HG03064 (cell line): ENCODE data around the gene CRELD1.

Experiments
- ATAC-seq: cut with Tn5 transposase; IDR thresholded peaks from one replicate; pipeline ENCODE4 v1.9.1; 2021; ENCODE audit warnings: low read depth; ENCODE audit not compliant: unreplicated experiment

Gene CRELD1

DNA sequence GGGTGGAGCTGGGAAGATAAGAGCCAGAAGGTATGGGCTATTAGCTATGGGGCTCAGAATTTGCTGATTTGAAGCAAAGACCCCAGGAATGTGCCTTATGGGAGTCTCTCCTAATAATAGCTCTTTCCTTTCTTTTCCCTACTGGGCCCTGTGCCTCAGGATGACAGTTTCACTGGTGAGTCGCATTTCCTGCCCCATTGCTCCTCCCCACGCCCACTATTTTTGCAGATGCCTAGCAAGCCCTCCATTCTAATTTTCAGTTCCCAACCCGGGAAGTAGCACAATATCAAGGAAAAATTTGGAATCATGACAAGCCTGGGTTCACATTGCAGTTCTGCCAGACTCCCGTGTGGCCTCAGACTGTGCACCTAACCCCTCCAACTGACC is 30.4 kb upstream of the CRELD1 start:
- ATAC-seq: no peak

DNA sequence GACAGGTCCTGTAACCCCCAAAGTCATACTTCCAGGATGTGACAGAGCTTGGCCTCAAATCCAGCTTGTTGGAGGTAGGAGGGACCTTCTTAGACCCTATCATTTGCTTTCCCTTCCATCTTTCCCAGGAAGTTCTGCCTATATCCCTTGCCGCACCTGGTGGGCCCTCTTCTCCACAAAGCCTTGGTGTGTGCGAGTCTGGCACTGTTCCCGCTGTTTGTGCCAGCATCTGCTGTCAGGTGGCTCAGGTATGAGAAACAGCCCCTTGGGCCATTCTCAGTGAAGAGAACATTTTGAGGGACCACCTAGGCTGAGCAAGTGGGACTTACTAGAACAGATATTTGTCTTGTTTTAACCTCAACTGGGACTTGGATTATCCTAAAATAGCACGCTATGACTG is 29.7 kb upstream of the CRELD1 start:
- no peak for ATAC-seq

GRCh38 chr3:9906480-9906879 is 27.2 kb upstream of the CRELD1 start:
- ATAC-seq: no peak

DNA sequence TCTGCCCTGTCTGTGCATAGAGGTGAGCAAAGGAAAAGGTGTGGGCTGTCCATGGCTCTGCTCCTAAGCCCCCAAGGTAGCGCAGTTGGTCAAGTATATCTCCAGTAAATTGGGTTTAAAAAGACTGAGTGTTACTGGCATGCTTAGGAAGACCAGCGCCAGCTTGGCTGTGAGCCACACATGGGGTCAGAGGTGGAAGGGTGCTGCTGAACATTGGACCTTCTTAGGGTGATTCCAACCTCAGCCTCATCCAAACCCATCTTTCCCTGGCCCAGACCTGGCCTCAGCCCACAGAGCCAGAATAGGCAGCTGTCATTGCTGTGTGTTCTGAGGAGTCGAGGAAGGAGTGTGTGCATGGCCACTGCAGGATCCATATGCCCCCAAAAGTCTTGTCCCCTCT is 25.3 kb upstream of the CRELD1 start:
- no peak for ATAC-seq

DNA sequence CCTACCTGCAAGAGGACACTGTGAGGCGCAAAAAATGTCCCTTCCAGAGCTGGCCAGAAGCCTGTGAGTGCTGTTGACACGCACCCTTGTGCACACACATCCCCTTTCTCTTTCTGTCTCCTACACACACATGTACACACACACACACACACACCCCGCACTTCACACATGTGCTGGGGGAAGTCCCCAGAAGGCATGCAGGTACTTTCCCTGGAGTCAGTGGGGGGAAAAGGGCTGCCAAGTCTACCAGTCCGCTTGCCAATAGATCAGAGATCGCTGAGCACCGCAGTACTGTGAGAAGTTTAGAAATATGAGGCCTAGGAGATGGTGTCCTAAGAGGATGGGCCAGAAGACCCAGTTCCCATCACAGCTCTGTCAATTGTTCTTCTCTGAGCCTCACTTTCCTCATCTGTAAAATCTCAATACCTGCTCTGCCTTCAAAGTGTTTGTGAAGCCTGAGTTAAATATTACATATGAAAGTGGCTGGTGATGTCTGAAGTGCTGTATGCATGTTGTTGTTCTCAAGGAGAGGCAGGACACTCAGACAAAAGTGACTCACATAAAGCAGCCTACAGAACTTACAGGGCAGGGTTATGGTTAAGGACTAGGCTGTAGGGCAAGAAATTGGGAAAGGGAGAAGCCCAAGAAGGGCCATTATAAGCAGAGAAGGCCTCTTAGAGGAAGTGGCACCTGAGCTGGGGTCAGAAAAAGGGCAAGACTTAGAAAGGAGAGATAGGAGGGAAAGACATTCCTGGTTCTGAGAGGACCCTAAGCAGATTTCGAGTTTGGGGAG is 24.2 kb upstream of the CRELD1 start:
- ATAC-seq: no peak

- ATAC-seq: no peak
Measured at GRCh38 chr3:9911863-9912262, 21.8 kb upstream of the CRELD1 start.

DNA sequence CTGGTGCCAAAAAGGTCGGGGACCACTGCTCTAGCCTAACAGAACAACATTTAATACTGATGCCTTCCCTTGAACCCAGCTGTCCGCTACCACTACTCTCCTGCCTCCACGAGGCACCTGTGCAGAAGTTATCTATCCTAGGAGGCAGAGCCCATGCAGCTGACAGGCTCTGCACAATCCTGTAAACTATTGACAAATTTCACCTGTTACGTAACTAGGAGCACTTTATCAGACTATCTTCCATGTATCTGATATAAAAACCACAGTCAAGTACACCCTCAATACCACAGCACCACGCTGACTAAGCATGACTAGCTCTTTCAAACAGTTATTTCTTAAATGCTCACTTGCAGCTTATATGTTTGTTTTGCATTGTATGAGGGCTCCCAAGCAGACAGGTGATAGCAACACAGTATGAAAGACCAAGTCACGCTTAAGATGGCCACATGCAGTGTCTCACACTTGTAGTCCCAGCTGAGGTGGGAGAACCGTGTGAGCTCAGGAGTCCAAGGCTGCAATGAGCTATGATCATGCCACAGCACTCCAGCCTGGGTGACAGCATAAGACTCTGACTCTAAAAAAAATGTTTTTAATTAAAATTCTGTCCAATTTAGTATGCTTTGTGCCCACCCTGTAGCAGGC is 21.2 kb upstream of the CRELD1 start:
- no peak for ATAC-seq

DNA sequence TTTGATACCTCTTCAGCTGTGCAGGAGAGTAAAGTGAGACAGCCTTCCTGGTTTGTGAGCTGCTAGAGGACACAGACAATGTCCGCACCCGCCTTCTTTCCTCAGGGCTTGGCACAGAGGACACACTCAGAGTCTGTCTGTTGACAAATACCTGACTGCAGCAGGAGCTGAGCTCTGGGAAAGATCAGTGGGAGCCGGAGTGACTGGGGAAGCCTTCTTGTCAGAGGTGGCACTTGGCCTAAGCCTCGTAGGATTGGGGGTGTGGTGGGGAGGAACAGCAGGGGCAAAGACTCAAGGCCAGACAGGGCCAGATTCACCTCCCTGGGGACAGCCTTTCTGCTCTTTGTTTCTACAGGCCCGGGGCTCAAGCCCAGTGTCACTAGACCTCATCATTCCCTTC is 20.0 kb upstream of the CRELD1 start:
- ATAC-seq: no peak

- no peak for ATAC-seq
Measured at GRCh38 chr3:9914011-9914410, 19.6 kb upstream of the CRELD1 start.

DNA sequence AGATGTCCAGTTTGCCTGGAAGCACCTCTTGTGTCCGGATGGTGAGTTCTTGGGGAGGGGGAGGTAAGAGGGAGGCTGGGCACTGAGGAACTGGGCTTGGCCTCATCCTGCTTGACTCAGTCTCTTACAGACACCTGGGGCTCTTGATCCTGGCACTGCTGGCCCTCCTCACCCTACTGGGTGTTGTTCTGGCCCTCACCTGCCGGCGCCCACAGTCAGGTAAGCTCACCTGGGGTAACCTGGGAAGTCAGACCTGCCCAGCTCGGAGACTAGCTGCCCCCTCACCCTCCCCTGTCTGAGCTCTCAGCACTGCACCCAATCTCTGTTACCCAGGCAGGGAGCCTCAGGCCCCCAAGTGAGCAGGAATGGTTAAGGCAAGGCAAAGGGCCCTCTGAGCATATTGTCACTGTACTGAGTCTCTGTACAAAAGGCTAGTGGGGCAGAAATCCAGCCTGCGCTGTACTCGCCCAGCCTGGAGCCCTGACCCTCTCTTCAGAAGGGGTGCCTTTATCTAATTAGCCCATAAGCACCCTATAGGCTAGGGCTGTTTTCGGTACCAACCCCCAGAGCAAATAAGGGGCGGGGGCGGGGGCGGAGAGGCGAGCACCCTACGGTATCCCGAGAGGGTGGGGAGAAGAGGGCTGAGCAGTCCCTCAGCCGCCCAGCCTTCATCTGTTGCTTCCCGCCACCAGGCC is 18.9 kb upstream of the CRELD1 start:
- no peak for ATAC-seq

DNA sequence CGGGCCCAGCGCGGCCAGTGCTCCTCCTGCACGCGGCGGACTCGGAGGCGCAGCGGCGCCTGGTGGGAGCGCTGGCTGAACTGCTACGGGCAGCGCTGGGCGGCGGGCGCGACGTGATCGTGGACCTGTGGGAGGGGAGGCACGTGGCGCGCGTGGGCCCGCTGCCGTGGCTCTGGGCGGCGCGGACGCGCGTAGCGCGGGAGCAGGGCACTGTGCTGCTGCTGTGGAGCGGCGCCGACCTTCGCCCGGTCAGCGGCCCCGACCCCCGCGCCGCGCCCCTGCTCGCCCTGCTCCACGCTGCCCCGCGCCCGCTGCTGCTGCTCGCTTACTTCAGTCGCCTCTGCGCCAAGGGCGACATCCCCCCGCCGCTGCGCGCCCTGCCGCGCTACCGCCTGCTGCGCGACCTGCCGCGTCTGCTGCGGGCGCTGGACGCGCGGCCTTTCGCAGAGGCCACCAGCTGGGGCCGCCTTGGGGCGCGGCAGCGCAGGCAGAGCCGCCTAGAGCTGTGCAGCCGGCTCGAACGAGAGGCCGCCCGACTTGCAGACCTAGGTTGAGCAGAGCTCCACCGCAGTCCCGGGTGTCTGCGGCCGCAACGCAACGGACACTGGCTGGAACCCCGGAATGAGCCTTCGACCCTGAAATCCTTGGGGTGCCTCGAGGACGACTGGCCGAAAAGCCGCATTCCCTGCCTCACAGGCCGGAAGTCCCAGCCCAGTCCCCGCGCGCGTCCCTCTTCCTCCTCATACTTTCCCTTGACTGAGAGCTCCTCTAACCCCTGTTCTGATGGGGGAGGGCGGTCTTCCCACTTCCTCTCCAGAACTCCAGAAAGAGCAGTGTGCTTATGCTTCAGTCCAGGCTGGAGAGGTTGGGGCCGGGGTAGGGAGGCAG is 18.1 kb upstream of the CRELD1 start:
- ATAC-seq: no peak

- no peak for ATAC-seq
Measured at GRCh38 chr3:9916346-9916733, 17.3 kb upstream of the CRELD1 start.

- no peak for ATAC-seq
Measured at GRCh38 chr3:9916734-9917680, 16.6 kb upstream of the CRELD1 start, which contains the start of gene IL17RC. IL17RC (plus strand) TSS chr3:9917098; CDS start chr3:9917316, 218 bp downstream.

GRCh38 chr3:9917820-9918219 is 15.8 kb upstream of the CRELD1 start:
- ATAC-seq: no peak

DNA sequence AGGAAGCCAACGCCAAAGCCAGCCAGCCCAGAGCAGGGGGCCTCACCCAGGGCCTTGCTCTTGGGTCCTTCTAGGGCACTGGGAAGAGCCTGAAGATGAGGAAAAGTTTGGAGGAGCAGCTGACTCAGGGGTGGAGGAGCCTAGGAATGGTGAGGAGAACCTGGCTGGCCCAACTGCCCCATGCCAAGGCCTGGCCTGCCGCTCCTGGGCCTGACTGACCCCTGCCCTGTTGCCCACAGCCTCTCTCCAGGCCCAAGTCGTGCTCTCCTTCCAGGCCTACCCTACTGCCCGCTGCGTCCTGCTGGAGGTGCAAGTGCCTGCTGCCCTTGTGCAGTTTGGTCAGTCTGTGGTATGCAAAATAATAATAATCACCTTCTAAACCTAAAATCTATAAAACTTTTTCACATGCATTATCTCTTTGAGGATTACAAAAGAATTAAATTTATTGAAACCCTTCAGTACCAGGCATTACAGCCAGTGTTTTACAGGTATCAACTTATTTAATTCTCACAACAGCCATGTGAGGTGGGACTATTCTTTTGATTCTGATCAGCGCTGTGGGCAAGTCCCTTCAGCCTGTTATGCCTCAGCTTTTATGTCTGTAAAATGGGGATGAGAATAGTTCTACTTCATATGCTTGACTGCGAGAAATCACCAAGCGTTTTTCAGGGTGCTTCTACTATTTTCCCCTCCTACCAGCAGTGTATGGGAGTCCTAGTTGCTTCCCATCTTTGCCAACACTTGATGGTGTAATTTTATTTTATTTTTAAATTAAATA is 15.2 kb upstream of the CRELD1 start:
- ATAC-seq: no peak

- no peak for ATAC-seq
Measured at GRCh38 chr3:9928158-9928557, 5.5 kb upstream of the CRELD1 start.

DNA sequence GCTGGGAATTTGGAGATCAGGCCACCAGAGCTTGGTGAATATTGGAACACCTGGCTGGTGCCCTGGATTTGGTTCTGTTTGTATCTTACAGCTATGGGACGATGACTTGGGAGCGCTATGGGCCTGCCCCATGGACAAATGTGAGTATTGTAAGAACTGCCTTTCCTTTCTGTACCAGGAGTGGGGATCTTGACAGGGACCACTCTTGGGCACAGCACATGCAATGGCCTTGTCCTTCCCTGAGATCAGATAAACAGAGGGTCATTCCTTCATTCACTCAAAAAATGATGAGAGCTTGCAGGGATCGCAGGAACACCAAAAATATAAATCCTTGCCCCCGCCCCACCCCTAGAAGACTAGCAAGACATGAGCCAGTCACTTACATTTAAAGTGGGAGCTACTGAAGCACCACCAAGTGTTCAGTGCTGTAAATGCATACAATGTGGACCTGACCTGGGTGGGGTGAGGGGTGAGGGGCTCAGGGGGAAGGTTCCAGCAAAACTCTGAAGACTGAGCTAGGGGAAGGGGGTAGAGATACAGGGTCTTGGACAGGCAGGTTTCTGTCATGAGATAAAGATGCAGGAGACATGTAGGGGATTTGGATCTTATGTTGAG is 2.7 kb upstream of the CRELD1 start:
- no peak for ATAC-seq

GRCh38 chr3:9932535-9932842 is 1.1 kb upstream of the CRELD1 start:
- ATAC-seq: no peak
